ENCODE data around the gene BIK. TPM values are rescaled to one million over a fixed set of nuclear protein-coding genes. Genes with fewer than 3 reads are reported as not detected.

The BIK gene
- total RNA-seq, 1 donor from 2014 or later = 5.4 TPM

DNA sequence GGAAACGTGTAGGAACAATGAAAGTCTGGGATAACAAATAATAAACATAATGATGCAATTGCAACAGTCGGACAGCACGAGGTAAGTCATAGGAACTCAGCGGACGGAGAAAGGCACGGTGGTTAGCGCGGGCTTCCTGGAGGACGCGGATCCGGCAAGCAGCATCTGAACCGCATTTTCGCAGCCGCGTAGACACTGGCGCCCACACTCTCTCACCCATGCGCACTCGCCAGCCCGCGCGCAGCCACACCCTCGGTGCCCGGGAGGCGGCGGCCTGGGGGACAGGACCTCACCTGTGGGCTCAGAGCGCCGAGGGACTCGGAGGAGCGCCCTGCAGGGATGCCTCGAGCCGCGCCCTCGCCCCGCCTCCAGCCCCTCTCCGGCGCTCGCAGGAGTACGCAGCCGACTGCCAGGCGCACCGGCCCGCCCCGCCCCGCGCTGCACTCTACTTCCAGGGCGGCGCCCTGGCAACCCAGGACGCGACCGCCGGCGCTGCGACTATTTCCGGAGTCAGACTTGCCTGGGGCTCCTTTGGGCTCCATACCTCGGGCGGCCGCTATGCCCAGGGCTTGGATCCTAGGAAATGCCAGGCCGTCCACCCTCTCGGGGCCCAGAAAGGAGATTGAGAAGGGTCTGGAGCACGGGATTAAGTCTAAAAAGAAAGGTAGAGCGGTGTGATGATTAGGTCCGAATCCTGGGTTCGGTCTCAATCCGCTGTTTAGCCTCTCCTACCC, 21.4 kb upstream of the BIK start, which contains the start of gene TTLL1:
Gene TTLL1 (minus strand): TSS at position 408 of the 734 bp plus-strand sequence. CDS start 13,805 bp downstream, outside the sequence.
- TF ChIP-seq, protein P1, sequence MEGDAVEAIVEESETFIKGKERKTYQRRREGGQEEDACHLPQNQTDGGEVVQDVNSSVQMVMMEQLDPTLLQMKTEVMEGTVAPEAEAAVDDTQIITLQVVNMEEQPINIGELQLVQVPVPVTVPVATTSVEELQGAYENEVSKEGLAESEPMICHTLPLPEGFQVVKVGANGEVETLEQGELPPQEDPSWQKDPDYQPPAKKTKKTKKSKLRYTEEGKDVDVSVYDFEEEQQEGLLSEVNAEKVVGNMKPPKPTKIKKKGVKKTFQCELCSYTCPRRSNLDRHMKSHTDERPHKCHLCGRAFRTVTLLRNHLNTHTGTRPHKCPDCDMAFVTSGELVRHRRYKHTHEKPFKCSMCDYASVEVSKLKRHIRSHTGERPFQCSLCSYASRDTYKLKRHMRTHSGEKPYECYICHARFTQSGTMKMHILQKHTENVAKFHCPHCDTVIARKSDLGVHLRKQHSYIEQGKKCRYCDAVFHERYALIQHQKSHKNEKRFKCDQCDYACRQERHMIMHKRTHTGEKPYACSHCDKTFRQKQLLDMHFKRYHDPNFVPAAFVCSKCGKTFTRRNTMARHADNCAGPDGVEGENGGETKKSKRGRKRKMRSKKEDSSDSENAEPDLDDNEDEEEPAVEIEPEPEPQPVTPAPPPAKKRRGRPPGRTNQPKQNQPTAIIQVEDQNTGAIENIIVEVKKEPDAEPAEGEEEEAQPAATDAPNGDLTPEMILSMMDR (conservative IDR thresholded peaks at IDR 0.05) = peak; percentile 50
- no peaks in the 10 kb centered on the region for H3K9me3 Mint-ChIP-seq
- H3K27ac Mint-ChIP-seq = peak within 1 kb of the TSS; percentile 76
- H3K4me1 Mint-ChIP-seq (ENCODE audit: unreplicated experiment) = no peaks in the 10 kb centered on the region
- H3K4me3 Mint-ChIP-seq = peak within 1 kb of the TSS; percentile 89
- H3K27me3 Mint-ChIP-seq = no peaks in the 10 kb centered on the region
- H3K36me3 Mint-ChIP-seq = peaks cover 6% of the 10 kb centered on the region
- peak; percentile 92 for DNase-seq (ENCODE audit: extremely low spot score, unreplicated experiment)

- H3K27ac Mint-ChIP-seq = peak overlapping the region; percentile 76
- no peaks in the 10 kb centered on the region for H3K4me1 Mint-ChIP-seq (ENCODE audit: unreplicated experiment)
- H3K27me3 Mint-ChIP-seq = no peaks in the 10 kb centered on the region
- DNase-seq (ENCODE audit: extremely low spot score, unreplicated experiment) = no peak
- H3K4me3 Mint-ChIP-seq = peak overlapping the region; percentile 89
- H3K36me3 Mint-ChIP-seq = peaks cover 4% of the 10 kb centered on the region
- peaks cover under 1% of the 10 kb centered on the region for H3K9me3 Mint-ChIP-seq
- TF ChIP-seq, protein P1 (conservative IDR thresholded peaks at IDR 0.05) = peak; percentile 54
Measured at GRCh38 chr22:43090130-43090789, 20.3 kb upstream of the BIK start.

DNA sequence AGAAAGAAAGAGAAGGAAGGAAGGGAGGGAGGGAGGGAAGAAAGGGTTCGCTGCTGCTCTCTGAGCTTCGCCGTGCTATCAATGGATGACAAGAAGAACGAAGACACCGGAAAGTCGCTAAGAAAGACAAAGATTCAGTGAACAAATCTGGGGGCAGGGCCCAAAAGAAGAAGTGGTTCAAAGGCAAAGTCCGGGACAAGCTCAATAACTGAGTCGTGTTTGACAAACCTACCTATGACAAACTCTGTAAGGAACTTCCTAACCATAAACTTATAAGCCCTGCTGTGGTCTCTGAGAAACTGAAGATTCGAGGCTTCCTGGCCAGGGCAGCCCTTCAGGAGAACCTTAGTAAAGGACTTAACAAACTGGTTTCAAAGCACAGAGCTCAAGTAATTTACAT, 18.5 kb upstream of the BIK start:
- peaks cover 5% of the 10 kb centered on the region for H3K9me3 Mint-ChIP-seq
- H3K4me1 Mint-ChIP-seq (ENCODE audit: unreplicated experiment) = no peaks in the 10 kb centered on the region
- H3K27me3 Mint-ChIP-seq = no peaks in the 10 kb centered on the region
- H3K4me3 Mint-ChIP-seq = no peak overlapping the region
- peaks cover 4% of the 10 kb centered on the region for H3K36me3 Mint-ChIP-seq
- no peak for DNase-seq (ENCODE audit: extremely low spot score, unreplicated experiment)
- TF ChIP-seq, protein P1 (conservative IDR thresholded peaks at IDR 0.05) = no peak
- H3K27ac Mint-ChIP-seq = peak overlapping the region; percentile 50

GRCh38 chr22:43094085-43094484, 16.5 kb upstream of the BIK start:
- no peaks in the 10 kb centered on the region for H3K27me3 Mint-ChIP-seq
- H3K9me3 Mint-ChIP-seq = peaks cover 5% of the 10 kb centered on the region
- H3K4me3 Mint-ChIP-seq = no peak overlapping the region

DNA sequence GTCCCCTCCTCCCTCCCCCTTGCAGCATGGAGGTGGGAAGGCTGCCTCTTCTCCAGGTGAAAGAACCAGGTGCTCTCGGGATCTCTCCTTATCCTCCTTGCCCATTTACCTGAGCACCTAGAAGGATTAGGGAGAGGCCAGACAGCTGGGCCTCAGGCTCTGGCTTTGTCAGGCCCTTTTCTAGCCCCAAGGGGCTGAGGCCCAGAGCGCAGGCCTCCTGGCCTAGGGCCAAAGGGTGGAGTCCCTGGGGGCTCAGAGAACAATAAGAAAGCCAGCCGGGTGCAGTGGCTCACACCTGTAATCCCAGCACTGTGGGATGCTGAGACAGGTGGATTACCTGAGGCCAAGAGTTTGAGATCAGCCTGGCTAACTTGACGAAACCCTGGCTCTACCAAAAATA, 16.0 kb upstream of the BIK start:
- TF ChIP-seq, protein P1 (conservative IDR thresholded peaks at IDR 0.05) = no peak
- Mint-ChIP-seq H3K27ac (no peak overlapping the region), H3K27me3 (no peaks in the 10 kb centered on the region), H3K4me1 (ENCODE audit: unreplicated experiment) (no peaks in the 10 kb centered on the region), H3K9me3 (peaks cover 5% of the 10 kb centered on the region), H3K4me3 (no peak overlapping the region), H3K36me3 (peaks cover 4% of the 10 kb centered on the region)
- no peak for DNase-seq (ENCODE audit: extremely low spot score, unreplicated experiment)

More at GRCh38 chr22:43094085-43094484, 16.5 kb upstream of the BIK start:
- Mint-ChIP-seq H3K36me3 (peaks cover 4% of the 10 kb centered on the region), H3K4me1 (ENCODE audit: unreplicated experiment) (no peaks in the 10 kb centered on the region), H3K27ac (peak overlapping the region; percentile 29)
- no peak for DNase-seq (ENCODE audit: extremely low spot score, unreplicated experiment)
- TF ChIP-seq, protein P1 (conservative IDR thresholded peaks at IDR 0.05) = no peak
